ENCODE data around the gene GPATCH3. TPM values are rescaled to one million over a fixed set of nuclear protein-coding genes. Genes with fewer than 3 reads are reported as not detected.
"Not testable (repeated sequence)": the region's sequence is repeated elsewhere in the genome, so short reads cannot be mapped to it uniquely, and the experiment has no call there.

The GPATCH3 gene
- polyA plus RNA-seq, 1 donor: 14.8 TPM

GRCh38 chr1:26913754-26914619, 13.7 kb upstream of the GPATCH3 start, which contains the start of gene NR0B2:
Gene NR0B2, minus strand, starts transcription at chr1:26913975. Its CDS starts 35 bp downstream, at chr1:26913940.
- DNase-seq: no peak

GRCh38 chr1:26913389-26913753, 13.1 kb upstream of the GPATCH3 start:
- no peak for DNase-seq

GRCh38 chr1:26912147-26912490, 11.9 kb upstream of the GPATCH3 start:
- DNase-seq: no peak

GRCh38 chr1:26911399-26912146, 11.3 kb upstream of the GPATCH3 start:
- no peak for DNase-seq

GRCh38 chr1:26910343-26911160, 10.3 kb upstream of the GPATCH3 start:
- DNase-seq: no peak

GRCh38 chr1:26909951-26910342, 9.7 kb upstream of the GPATCH3 start:
- DNase-seq: no peak

GRCh38 chr1:26907071-26907917, 7.0 kb upstream of the GPATCH3 start:
- DNase-seq: no peak

- no peak for DNase-seq
Observed at GRCh38 chr1:26900815-26901511, 696 bp upstream of the GPATCH3 start.

GRCh38 chr1:26897351-26897750, 2.9 kb downstream of the GPATCH3 start:
- DNase-seq: no peak

GRCh38 chr1:26894263-26894662, 6.0 kb downstream of the GPATCH3 start:
- DNase-seq: no peak

GRCh38 chr1:26890467-26890796, 9.8 kb downstream of the GPATCH3 start:
- DNase-seq: no peak

GRCh38 chr1:26889551-26890466, 10.5 kb downstream of the GPATCH3 start, which contains the start of gene GPN2:
Gene GPN2, minus strand, starts transcription at chr1:26890283. Its CDS starts 187 bp downstream, at chr1:26890096.
- DNase-seq: peak; percentile 76

GRCh38 chr1:26888231-26888630, 12.0 kb downstream of the GPATCH3 start:
- no peak for DNase-seq

- DNase-seq: no peak
Observed at GRCh38 chr1:26887125-26887524, 13.1 kb downstream of the GPATCH3 start.

GRCh38 chr1:26882696-26883463, 17.4 kb downstream of the GPATCH3 start:
- DNase-seq: no peak

GRCh38 chr1:26881611-26882010, 18.7 kb downstream of the GPATCH3 start:
- not testable (repeated sequence) for DNase-seq

- DNase-seq: no peak
Observed at GRCh38 chr1:26879793-26880192, 20.5 kb downstream of the GPATCH3 start.

- DNase-seq: no peak
Observed at GRCh38 chr1:26877326-26877725, 22.9 kb downstream of the GPATCH3 start.

GRCh38 chr1:26874896-26875295, 25.4 kb downstream of the GPATCH3 start:
- no peak for DNase-seq
